HG02678 (cell line): ENCODE results near the gene GRIK1.

ENCODE experiments used
- ATAC-seq: cut with Tn5 transposase; IDR thresholded peaks from one replicate; pipeline ENCODE4 v1.9.1; 2021; ENCODE audit warnings: mild to moderate bottlenecking, moderate library complexity; ENCODE audit not compliant: unreplicated experiment

Gene GRIK1

DNA sequence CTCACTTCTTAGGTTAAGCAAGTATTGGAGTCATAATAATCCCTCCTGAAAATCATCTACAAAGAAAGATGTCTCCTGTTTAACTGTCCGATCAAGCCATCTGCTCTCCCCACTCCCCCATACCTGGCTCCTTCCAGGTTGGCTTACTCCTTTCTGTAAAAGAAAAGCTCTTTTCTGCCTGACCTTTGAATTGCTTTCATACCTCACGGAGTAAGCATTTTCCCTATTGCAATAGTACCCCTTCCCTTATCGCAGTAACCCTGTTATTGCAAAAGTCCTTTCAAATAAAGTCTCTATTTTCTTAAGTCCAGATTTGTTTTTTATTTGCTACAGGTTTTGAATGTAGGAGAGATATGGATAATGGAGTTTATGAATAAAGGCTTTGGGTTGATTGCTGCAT, 150.4 kb downstream of the GRIK1 start:
- no peak for ATAC-seq

GRCh38 chr21:29788752-29789151, 151.0 kb downstream of the GRIK1 start:
- ATAC-seq, result no peak

DNA sequence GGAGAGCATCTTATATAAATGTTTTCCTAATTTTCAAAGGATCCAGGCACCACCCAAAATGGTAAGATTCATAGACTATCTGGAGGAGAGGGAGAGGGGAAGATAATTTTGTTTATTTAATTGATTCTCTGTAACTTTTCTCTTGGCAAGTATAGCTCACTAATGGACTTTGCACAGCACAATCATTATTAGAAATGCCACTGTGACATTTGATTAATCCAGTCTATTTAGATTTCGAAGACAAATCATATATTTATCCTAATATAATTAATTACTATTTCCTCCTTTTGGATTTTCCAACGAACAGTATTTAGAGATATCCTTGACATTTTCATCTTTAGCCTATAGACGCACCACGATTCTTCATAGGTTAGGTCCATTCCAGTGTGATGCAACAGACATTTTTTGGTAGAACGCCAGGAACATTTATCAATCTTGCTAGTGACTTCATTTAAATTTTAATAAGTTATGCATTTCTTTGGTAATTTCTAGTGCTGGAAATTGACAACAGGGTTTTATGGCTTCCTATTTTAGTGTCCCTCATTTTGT, 152.4 kb downstream of the GRIK1 start:
- no peak for ATAC-seq

DNA sequence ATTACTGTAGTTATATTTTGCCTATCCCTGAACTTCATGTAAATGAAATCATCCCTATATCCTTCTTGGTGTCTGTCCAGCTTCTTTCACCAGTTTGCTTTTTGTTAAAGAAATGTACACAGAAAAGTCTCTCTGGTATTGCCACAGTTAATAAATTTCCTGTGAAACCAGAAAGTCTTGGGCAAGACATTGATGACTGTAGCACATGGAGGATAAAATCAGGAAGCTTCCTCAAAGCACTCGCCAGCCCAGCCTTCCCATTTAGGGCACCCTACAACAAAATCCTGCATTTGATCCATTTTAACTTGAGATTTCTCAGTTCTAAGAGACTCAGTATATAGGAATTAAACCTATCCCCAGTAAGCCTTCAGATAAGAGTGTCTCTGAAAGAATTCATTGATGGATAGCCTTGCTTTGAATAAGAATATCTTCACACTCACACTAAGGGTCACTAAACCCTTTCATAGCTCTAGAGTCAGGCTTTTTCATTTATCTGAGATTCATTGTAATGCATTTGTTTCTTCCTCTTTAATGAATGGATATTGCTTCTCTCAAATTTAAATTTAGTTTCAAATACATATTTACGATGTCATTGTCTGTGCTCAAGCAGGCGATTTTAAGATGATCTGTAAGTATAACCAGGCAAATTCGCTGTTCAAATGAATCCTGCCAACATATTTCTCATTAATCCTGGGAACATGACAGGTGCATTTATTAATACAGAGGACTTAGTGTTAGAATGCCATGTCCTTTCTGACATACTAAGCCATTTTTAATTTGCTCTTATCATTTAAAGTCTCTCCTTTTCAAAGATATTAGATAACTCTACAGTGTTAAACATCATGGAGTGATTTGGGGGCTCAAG, 153.1 kb downstream of the GRIK1 start:
- ATAC-seq, result no peak

- ATAC-seq, result no peak
Observed at GRCh38 chr21:29777160-29777559, 162.6 kb downstream of the GRIK1 start.

DNA sequence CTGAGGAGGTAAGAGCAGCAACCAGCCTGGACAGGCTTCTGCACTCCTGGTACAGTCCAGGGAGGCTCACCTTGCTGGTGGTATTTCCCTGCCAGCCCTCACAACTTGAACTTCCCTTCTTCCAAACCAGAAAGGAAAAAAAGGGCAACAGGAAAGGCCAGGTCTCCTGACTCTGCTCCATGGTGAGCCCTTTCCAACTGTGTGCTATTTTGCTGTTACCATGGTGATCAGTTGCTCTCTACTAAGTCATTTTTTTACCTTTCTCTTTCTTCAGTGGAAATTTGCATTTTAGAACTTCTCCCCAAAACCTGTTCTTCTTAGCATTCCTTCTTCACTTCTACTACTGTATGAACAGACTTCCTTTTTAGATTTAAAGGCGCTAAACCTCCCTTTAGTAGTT, 164.3 kb downstream of the GRIK1 start:
- no peak for ATAC-seq

- no peak for ATAC-seq
Observed at GRCh38 chr21:29771491-29772066, 168.2 kb downstream of the GRIK1 start.

DNA sequence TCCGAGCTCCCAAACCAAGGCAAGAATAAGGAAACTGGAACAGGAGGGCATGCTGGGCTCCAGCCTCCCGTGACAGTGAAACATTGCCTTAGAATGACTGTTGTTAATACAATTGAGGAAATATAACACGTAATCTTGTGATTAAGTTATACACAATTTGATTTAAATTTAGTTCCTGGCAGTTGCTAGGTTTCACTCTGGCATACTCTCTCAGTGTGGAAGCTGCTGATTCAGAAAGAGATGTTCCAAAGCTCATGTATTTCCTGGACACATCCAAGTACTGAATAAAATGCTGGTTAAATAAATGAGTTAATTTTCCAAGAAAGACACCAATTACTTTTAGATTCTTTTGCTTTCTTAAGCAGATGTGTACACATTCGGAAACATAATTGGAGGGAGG, 176.1 kb downstream of the GRIK1 start:
- no peak for ATAC-seq

DNA sequence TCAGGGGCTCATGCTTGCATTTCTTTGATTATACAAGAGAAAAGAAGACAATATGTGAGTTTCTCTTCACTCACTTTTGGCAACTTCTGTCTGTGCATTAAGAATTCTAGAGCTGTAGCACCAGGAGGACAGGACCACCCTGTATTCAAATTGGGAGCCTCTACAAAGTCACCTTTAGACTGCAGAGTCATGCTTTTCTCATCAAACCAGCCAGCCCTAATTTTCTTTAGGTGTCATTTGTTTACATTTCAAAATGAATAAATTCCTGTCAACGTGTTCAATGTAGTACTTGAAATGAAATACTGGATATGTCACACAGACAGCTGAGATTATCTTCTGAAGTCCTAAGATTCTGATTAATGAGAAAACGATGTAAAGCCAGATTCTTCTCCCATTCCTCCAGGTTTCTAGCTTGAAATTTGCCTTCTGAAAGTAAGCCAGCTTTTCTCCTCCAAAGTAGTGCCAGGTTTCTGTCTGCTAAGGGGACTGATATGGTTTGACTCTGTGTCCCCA, 177.2 kb downstream of the GRIK1 start:
- no peak for ATAC-seq

DNA sequence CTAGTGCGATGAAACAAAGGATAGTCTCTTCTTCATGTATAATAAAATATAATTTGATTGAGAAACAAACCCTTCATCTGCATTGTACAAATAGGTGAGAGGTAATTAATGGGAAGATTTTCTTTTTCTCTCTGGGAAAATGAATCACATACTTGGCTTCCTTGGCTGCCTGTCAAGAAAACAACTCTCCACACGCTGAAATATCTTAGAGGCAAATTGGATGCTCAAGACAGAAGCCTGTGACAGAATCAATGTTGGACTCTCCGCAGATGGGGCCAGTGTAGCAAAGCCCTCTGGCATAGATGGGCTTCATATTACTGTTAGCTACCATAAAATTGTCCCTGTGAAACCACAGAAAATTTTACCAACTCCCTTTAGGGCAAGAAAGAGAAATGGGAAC, 186.6 kb downstream of the GRIK1 start:
- no peak for ATAC-seq

- ATAC-seq, result no peak
Observed at GRCh38 chr21:29751473-29752185, 188.2 kb downstream of the GRIK1 start.

GRCh38 chr21:29749957-29750356, 189.8 kb downstream of the GRIK1 start:
- no peak for ATAC-seq

- ATAC-seq, result no peak
Observed at GRCh38 chr21:29749223-29749622, 190.6 kb downstream of the GRIK1 start.

- ATAC-seq, result no peak
Observed at GRCh38 chr21:29748391-29749167, 191.2 kb downstream of the GRIK1 start.

DNA sequence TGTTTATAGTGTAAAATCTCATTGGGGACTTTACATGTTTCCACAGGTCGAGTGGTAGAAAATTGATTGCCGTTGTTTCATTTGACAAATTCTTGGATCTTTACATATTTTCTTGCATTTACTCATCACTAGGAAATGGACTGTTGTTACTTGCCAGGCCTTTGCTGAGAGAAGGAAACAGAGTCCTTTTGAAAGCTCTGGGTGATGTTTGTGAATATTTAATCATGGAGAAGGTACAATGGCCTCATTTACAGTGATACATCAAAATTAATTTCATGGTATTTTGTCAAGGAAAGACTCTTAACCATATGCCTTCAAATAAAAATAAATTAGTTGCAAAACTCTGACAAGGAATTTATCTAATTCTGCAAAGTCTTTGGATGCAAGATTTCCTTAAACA, 198.0 kb downstream of the GRIK1 start:
- ATAC-seq, result no peak

- no peak for ATAC-seq
Observed at GRCh38 chr21:29739176-29739575, 200.6 kb downstream of the GRIK1 start.

DNA sequence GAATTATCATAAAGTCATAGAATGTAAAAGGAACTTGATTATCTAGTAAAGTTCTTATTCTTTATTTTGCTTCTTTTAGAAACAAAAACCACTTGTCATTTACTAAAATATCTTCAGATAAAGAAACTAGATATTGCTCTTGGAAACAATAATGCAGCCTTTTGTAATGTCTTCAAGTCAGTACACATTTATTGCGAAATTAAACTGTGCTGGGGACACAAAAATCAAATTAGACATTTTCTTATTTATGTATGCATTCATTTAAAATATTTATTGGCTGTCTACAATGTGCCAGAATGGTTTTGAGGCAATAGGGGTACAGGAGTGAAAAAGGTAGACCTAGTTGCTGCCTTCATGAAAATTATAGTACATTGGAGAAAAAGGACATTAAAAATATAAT, 201.1 kb downstream of the GRIK1 start:
- no peak for ATAC-seq

DNA sequence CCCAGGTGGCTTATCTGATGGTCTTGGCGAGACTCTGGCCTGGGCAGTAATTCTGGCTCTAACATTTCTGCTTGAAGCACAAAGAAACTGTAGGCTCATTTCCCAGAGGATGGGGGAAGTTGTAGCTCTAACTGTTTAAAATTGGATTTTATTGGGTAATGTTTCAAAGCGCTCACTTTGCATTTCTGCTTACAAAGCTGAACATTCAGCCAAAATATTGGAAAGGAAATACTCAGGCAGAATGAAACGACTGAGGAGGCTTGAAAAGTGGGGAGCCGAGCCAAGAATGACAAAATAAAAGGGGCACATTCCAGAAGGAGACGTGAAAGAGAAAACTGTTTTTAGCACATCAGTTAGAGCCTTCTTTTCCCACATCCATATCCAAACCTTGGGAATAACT, 202.6 kb downstream of the GRIK1 start:
- ATAC-seq, result no peak

DNA sequence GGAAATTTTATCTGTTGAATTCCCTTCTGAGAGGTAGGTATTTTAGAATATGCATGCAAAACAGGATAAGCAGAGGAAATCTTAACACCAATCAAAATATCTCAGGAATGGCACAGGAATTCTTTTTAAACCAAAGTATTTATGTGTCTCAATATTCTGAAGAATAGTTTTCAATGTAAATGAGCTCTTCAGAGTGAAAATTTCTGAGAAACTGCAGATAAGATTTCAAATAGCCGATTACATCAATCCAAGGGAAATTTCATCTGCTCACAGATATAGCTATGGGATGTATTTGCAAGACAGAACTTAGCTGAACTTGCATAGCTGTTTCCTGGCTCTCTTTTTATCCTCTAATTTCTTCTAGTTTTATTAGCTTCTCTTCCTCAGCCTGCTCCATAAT, 209.5 kb downstream of the GRIK1 start:
- no peak for ATAC-seq

DNA sequence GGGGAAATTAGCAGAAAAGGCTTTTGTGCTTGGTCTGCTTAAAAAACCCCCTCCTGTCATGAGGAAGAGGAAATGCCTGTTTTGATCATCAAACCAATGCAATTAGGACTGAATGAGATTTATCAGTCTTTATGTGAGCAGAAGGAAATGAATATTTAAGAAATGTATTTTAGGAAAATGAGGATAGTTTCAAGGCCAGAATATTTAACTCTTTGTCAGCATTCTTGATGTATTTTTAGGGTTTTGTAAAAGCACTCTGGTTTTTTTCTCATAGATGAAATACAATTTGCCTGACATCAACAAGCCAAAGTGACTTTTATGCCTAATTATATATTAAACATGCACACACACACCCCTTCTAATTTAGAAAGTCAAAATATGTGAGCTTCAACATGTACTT, 213.8 kb downstream of the GRIK1 start:
- no peak for ATAC-seq
